ENCODE results near the gene RGR.

The RGR gene

GRCh38 chr10:84211566-84211965, 33.3 kb upstream of the RGR start:
- no peak for DNase-seq (ENCODE audit: low spot score)
- Histone ChIP-seq H3K4me1 (ENCODE audit: insufficient read depth, poor library complexity, severe bottlenecking) (no peaks in the 10 kb centered on the region), H3K27ac (ENCODE audit: poor library complexity, severe bottlenecking) (no peak overlapping the region), H3K9me3 (ENCODE audit: severe bottlenecking) (no peaks in the 10 kb centered on the region), H3K36me3 (ENCODE audit: low read depth) (no peaks in the 10 kb centered on the region), H3K4me3 (ENCODE audit: severe bottlenecking) (no peak overlapping the region), H3K27me3 (ENCODE audit: insufficient read depth, poor library complexity, severe bottlenecking) (no peaks in the 10 kb centered on the region)
- ATAC-seq (ENCODE audit: low read depth) = no peak
- no peak for TF ChIP-seq CTCF (IDR thresholded peaks at IDR 0.05; ENCODE audit: poor library complexity, severe bottlenecking)

- no peak for ATAC-seq (ENCODE audit: low read depth)
- H3K9me3 ChIP-seq (ENCODE audit: severe bottlenecking) = no peaks in the 10 kb centered on the region
- no peaks in the 10 kb centered on the region for H3K36me3 ChIP-seq (ENCODE audit: low read depth)
- no peak for DNase-seq (ENCODE audit: low spot score)
- no peaks in the 10 kb centered on the region for H3K27me3 ChIP-seq (ENCODE audit: insufficient read depth, poor library complexity, severe bottlenecking)
- TF ChIP-seq CTCF (IDR thresholded peaks at IDR 0.05; ENCODE audit: poor library complexity, severe bottlenecking) = no peak
- H3K27ac ChIP-seq (ENCODE audit: poor library complexity, severe bottlenecking) = no peak overlapping the region
- no peaks in the 10 kb centered on the region for H3K4me1 ChIP-seq (ENCODE audit: insufficient read depth, poor library complexity, severe bottlenecking)
- H3K4me3 ChIP-seq (ENCODE audit: severe bottlenecking) = no peak overlapping the region
Observed at GRCh38 chr10:84212014-84212413, 32.8 kb upstream of the RGR start.

- no peak overlapping the region for H3K27ac ChIP-seq (ENCODE audit: poor library complexity, severe bottlenecking)
- no peak overlapping the region for H3K4me3 ChIP-seq (ENCODE audit: severe bottlenecking)
- ATAC-seq (ENCODE audit: low read depth) (no peak), DNase-seq (ENCODE audit: low spot score) (no peak)
- TF ChIP-seq CTCF (IDR thresholded peaks at IDR 0.05; ENCODE audit: poor library complexity, severe bottlenecking) = no peak
- H3K27me3 ChIP-seq (ENCODE audit: insufficient read depth, poor library complexity, severe bottlenecking) = no peaks in the 10 kb centered on the region
- H3K9me3 ChIP-seq (ENCODE audit: severe bottlenecking) = no peaks in the 10 kb centered on the region
- H3K4me1 ChIP-seq (ENCODE audit: insufficient read depth, poor library complexity, severe bottlenecking) = no peaks in the 10 kb centered on the region
- H3K36me3 ChIP-seq (ENCODE audit: low read depth) = no peaks in the 10 kb centered on the region
Observed at GRCh38 chr10:84213076-84213475, 31.8 kb upstream of the RGR start.

GRCh38 chr10:84214046-84214572, 30.7 kb upstream of the RGR start:
- H3K9me3 ChIP-seq (ENCODE audit: severe bottlenecking) = no peaks in the 10 kb centered on the region
- no peak overlapping the region for H3K4me3 ChIP-seq (ENCODE audit: severe bottlenecking)
- no peak for TF ChIP-seq CTCF (IDR thresholded peaks at IDR 0.05; ENCODE audit: poor library complexity, severe bottlenecking)
- no peak for DNase-seq (ENCODE audit: low spot score)
- H3K27me3 ChIP-seq (ENCODE audit: insufficient read depth, poor library complexity, severe bottlenecking) = no peaks in the 10 kb centered on the region
- H3K36me3 ChIP-seq (ENCODE audit: low read depth) = no peaks in the 10 kb centered on the region
- ATAC-seq (ENCODE audit: low read depth) = no peak
- no peaks in the 10 kb centered on the region for H3K4me1 ChIP-seq (ENCODE audit: insufficient read depth, poor library complexity, severe bottlenecking)
- H3K27ac ChIP-seq (ENCODE audit: poor library complexity, severe bottlenecking) = no peak overlapping the region

- peak; percentile 18 for TF ChIP-seq CTCF (IDR thresholded peaks at IDR 0.05; ENCODE audit: poor library complexity, severe bottlenecking)
- Histone ChIP-seq H3K9me3 (ENCODE audit: severe bottlenecking) (no peaks in the 10 kb centered on the region), H3K4me1 (ENCODE audit: insufficient read depth, poor library complexity, severe bottlenecking) (no peaks in the 10 kb centered on the region), H3K27me3 (ENCODE audit: insufficient read depth, poor library complexity, severe bottlenecking) (no peaks in the 10 kb centered on the region), H3K27ac (ENCODE audit: poor library complexity, severe bottlenecking) (no peak overlapping the region), H3K4me3 (ENCODE audit: severe bottlenecking) (no peak overlapping the region), H3K36me3 (ENCODE audit: low read depth) (no peaks in the 10 kb centered on the region)
- DNase-seq (ENCODE audit: low spot score) (no peak), ATAC-seq (ENCODE audit: low read depth) (no peak)
Observed at GRCh38 chr10:84214612-84215235, 30.1 kb upstream of the RGR start.
